ENCODE results near the gene DXO.

DNA sequence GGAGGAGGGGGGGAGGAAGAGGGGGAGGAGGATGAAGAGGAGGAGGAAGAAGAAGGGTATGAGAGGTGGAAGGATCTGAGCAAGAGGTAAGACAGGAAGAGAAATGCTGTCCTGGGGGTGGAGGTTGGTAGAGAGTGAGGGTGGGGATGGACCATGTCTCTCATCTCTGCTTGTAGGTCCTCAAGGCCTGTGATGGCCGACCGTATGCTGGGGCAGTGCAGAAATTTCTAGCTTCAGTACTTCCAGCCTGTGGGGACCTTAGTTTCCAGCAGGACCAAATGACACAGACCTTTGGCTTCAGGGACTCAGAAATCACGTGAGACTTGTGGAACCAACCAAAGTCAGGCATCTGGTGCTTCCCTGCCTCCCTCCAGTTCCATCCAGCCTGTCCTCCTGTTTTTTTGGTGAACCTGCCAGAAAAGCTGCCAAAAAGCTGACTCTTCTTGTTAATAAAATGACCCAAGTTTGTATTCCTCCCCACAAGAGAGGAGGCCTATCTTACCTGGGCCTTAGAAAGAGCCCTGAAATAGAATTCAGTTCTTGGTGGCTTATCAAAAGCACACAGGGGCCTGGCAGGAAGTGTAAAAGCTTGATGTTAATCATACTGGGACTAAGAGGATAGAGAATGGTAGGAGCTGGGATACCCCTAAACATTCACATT, 7.4 kb upstream of the DXO start:
- TF ChIP-seq, protein P1, sequence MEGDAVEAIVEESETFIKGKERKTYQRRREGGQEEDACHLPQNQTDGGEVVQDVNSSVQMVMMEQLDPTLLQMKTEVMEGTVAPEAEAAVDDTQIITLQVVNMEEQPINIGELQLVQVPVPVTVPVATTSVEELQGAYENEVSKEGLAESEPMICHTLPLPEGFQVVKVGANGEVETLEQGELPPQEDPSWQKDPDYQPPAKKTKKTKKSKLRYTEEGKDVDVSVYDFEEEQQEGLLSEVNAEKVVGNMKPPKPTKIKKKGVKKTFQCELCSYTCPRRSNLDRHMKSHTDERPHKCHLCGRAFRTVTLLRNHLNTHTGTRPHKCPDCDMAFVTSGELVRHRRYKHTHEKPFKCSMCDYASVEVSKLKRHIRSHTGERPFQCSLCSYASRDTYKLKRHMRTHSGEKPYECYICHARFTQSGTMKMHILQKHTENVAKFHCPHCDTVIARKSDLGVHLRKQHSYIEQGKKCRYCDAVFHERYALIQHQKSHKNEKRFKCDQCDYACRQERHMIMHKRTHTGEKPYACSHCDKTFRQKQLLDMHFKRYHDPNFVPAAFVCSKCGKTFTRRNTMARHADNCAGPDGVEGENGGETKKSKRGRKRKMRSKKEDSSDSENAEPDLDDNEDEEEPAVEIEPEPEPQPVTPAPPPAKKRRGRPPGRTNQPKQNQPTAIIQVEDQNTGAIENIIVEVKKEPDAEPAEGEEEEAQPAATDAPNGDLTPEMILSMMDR (IDR thresholded peaks at IDR 0.05), result no peak
- no peak for TF ChIP-seq POLR2A (IDR thresholded peaks at IDR 0.05)
